ENCODE data around the gene FYB2. TPM values are rescaled to one million over a fixed set of nuclear protein-coding genes. Genes with fewer than 3 reads are reported as not detected.

Gene FYB2
- total and polyA plus RNA-seq, 10 of the 15 experiments (the other 5 are each of a cell fraction or from before 2014, with no cell fraction given), result 0.04 to 0.16 (median 0.05) TPM; not detected in 4

GRCh38 chr1:56797065-56797685 is 22.0 kb downstream of the FYB2 start:
- Histone ChIP-seq H3K9me3 (replicated peaks; ENCODE audit: control insufficient read depth, insufficient read depth, low read length) (no peaks in the 10 kb centered on the region), H3K4me3 (no peak overlapping the region), H3K36me3 (ENCODE audit: control insufficient read depth in 2 of 2, insufficient read depth in 2 of 2, low read length in 1 of 2) (no peaks in the 10 kb centered on the region), H3K4me1 (ENCODE audit: control insufficient read depth, insufficient read depth, low read length) (no peaks in the 10 kb centered on the region), H3K79me2 (ENCODE audit: control insufficient read depth, insufficient read depth, low read length) (no peaks in the 10 kb centered on the region), H3K9ac (ENCODE audit: control insufficient read depth, insufficient read depth, low read length) (no peak overlapping the region), H3K27me3 (replicated peaks in 1 of 2; ENCODE audit: control insufficient read depth in 2 of 2, insufficient read depth in 2 of 2, low read length in 1 of 2) (peaks cover 0 to 2% of the 10 kb centered on the region in 2 experiments; a peak in 1 of 4 replicates), H3K27ac (ENCODE audit: control insufficient read depth, insufficient read depth) (no peak overlapping the region), H3K4me2 (ENCODE audit: control insufficient read depth, insufficient read depth) (no peak overlapping the region), H4K20me1 (ENCODE audit: control insufficient read depth, insufficient read depth) (no peaks in the 10 kb centered on the region), H2AFZ (ENCODE audit: control insufficient read depth, low read depth, low read length) (no peak overlapping the region)
- no TSS peak for BruUV-seq (replicated peaks)
- intact Hi-C loops (cut with micrococcal nuclease; ENCODE audit: unreplicated experiment), result no loop called here
- DNase-seq (ENCODE audit: low read depth, low spot score) (no peak), FAIRE-seq (no peak), ATAC-seq (no peak)
- ChIA-PET RAD21 (ENCODE audit: unreplicated experiment) (no interaction called here), CTCF (interaction anchor here (2.6 kb wide), 1 partner anchor 23 kb away, joined by 7 read pairs; no protein-coding TSS in a partner anchor), POLR2A (no interaction called here), SMC1A (ENCODE audit: uncharacterized antibody, unreplicated experiment) (interaction anchor here (2.6 kb wide), 1 partner anchor 16 kb away, joined by 7 read pairs; no protein-coding TSS in a partner anchor)
- TF ChIP-seq MEF2A (IDR thresholded peaks at IDR 0.05; ENCODE audit: insufficient read depth, low read depth, low read length) (no peak), STAT3 (IDR thresholded peaks at IDR 0.05; ENCODE audit: low read depth, low read length) (no peak), CBFB (IDR thresholded peaks at IDR 0.05; ENCODE audit: low read depth) (no peak), SPI1 (IDR thresholded peaks at IDR 0.05; ENCODE audit: borderline replicate concordance, insufficient read depth, low read depth, low read length) (no peak), MEF2B (IDR thresholded peaks at IDR 0.05; ENCODE audit: partially characterized antibody, poor library complexity, severe bottlenecking) (no peak), MTA3 (IDR thresholded peaks at IDR 0.05; ENCODE audit: borderline replicate concordance, low read length) (no peak), SMAD5 (IDR thresholded peaks at IDR 0.05; ENCODE audit: low read depth) (no peak), NR2F1 (conservative IDR thresholded peaks at IDR 0.05) (no peak), MXI1 (IDR thresholded peaks at IDR 0.05; ENCODE audit: low read depth, low read length) (no peak), E4F1 (IDR thresholded peaks at IDR 0.05; ENCODE audit: borderline replicate concordance, partially characterized antibody) (no peak), FOS (IDR thresholded peaks at IDR 0.05; ENCODE audit: borderline replicate concordance, extremely low read depth, insufficient read length) (no peak), RFX5 (IDR thresholded peaks at IDR 0.05; ENCODE audit: low read depth, low read length) (no peak), SP1 (IDR thresholded peaks at IDR 0.05; ENCODE audit: low read depth, low read length) (no peak), RB1 (IDR thresholded peaks at IDR 0.05; ENCODE audit: borderline replicate concordance) (no peak)
- 15% methylated on average over 5 of the region's 5 CpGs for WGBS (ENCODE audit: insufficient coverage, insufficient replicate concordance, low lambda C conversion rate, missing lambda C conversion rate)
- in situ Hi-C loops (cut with MboI), result no loop called here

All from GM12878 (cell line).